Activated naive CD4-positive, alpha-beta T cell treated with anti-CD3 and anti-CD28 coated beads for 36 hours (primary cell): ENCODE data around the gene OR3A2. TPM values are rescaled to one million over a fixed set of nuclear protein-coding genes. Genes with fewer than 3 reads are reported as not detected.
"Not testable (repeated sequence)": the region's sequence is repeated elsewhere in the genome, so short reads cannot be mapped to it uniquely, and the experiment has no call there.

ENCODE experiments used
- CTCF ChIA-PET: fragments of 350-600 bp; sonication (Branson Sonifier 250); formaldehyde crosslinking; loops from one replicate; lab custom pipeline; 2021; ENCODE audit warnings: antibody characterized with exemption; lab: Charles Lee
- DNase-seq: peaks from one replicate; pipeline ENCODE4 v3.0.0-alpha.2; 2020
- H3K27ac Mint-ChIP-seq: one replicate; pipeline ENCODE4 v1.8.0; 2021; ENCODE audit warnings: mild to moderate bottlenecking, mixed read lengths
- H3K27me3 Mint-ChIP-seq: one replicate; pipeline ENCODE4 v1.8.0; 2021; ENCODE audit warnings: low read depth, mixed read lengths
- H3K36me3 Mint-ChIP-seq: one replicate; pipeline ENCODE4 v1.8.0; 2021; ENCODE audit warnings: low read depth, mixed read lengths
- H3K4me1 Mint-ChIP-seq: one replicate; pipeline ENCODE4 v1.8.0; 2021; ENCODE audit warnings: low read depth, mixed read lengths
- H3K4me3 Mint-ChIP-seq: one replicate; pipeline ENCODE4 v1.8.0; 2021; ENCODE audit warnings: mild to moderate bottlenecking, moderate library complexity, mixed read lengths
- H3K9me3 Mint-ChIP-seq: one replicate; pipeline ENCODE4 v1.8.0; 2021; ENCODE audit warnings: mixed read lengths
- intact Hi-C: fragments of 100-400 bp; cut with micrococcal nuclease; formaldehyde crosslinking; loops from one replicate; pipeline ENCODE4 v1.15.1; 2023
- total RNA-seq, 2 experiments: library from RNA; stranded (reverse); gene quantifications; one replicate each; pipeline ENCODE4 v1.2.3, GENCODE V29; 2021

Gene OR3A2
- total RNA-seq, result 1 to 10 TPM; 2.6 to 3.0 TPM

- peak within 1 kb of the TSS; percentile 21 for H3K27ac Mint-ChIP-seq
- H3K4me3 Mint-ChIP-seq, result peak within 1 kb of the TSS; percentile 72
- peak; percentile 31 for DNase-seq
- H3K36me3 Mint-ChIP-seq, result no peaks in the 10 kb centered on the region
- CTCF ChIA-PET, result no interaction called here
- H3K4me1 Mint-ChIP-seq, result no peaks in the 10 kb centered on the region
- peaks cover 21% of the 10 kb centered on the region for H3K27me3 Mint-ChIP-seq
- intact Hi-C loops, result no loop called here
- H3K9me3 Mint-ChIP-seq, result no peaks in the 10 kb centered on the region
These were observed at the start of gene OR3A2 for GRCh38 chr17:3385869-3386816. TSS of gene OR3A2 (minus strand) at chr17:3386308.

GRCh38 chr17:3433741-3434140 lies 47.6 kb upstream of the OR3A2 start, which contains the start of gene OR1E2:
TSS of gene OR1E2 (minus strand) at chr17:3433841. CDS start at chr17:3433841, 0 bp downstream.
- Mint-ChIP-seq H3K36me3 (no peaks in the 10 kb centered on the region), H3K27ac (no peak within 1 kb of the TSS), H3K27me3 (peaks cover 5% of the 10 kb centered on the region), H3K4me3 (no peak within 1 kb of the TSS), H3K9me3 (no peaks in the 10 kb centered on the region), H3K4me1 (no peaks in the 10 kb centered on the region)
- intact Hi-C loops, result no loop called here
- no peak for DNase-seq
- CTCF ChIA-PET, result no interaction called here

DNA sequence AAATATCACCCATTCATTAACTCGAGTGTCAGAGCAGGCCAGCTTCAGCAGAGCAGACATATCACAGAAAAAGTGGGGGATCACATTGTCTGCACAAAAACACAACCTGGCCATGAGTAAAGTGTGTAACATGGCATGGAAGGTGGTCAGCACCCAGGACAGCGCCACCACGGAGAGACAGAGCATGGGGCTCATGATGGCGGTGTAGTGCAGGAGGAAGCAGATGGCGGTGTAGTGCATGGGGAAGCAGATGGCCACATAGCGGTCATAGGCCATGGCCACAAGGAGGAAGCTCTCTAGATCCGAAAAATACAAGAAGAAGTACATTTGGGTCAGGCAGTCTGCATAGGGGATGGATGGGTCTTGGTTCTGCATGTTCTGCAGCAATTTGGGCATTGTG lies 47.1 kb upstream of the OR3A2 start:
- intact Hi-C loops, H3K4me1 Mint-ChIP-seq: not testable (repeated sequence)
- peak; percentile 51 for DNase-seq

DNA sequence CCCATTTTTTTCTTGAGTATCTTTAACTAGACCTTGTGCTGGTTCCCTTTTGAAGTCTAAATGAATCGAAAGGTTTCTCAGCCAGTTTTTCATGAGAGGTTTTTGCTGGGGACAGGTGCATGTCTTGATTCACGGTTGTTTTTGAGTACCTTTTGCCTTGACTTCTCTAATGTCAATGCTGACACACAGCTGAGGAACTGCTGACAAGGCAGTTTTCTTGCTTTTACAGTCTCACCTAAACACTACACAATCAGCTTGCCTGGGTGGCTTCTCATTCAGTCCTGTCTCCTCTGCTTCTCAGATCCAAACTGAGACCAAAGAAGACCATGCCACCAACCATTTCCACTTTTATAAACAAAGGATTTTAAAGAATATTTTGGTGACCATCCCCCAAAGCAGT lies 32.1 kb upstream of the OR3A2 start:
- Mint-ChIP-seq H3K27ac (no peak overlapping the region), H3K4me3 (no peak overlapping the region), H3K27me3 (peaks cover 14% of the 10 kb centered on the region), H3K4me1 (no peaks in the 10 kb centered on the region), H3K36me3 (no peaks in the 10 kb centered on the region), H3K9me3 (no peaks in the 10 kb centered on the region)
- no peak for DNase-seq
- intact Hi-C loops, result no loop called here
- CTCF ChIA-PET, result no interaction called here

More for the DNA sequence above, 47.1 kb upstream of the OR3A2 start:
- H3K27me3 Mint-ChIP-seq, CTCF ChIA-PET, H3K4me3 Mint-ChIP-seq, H3K9me3 Mint-ChIP-seq, H3K27ac Mint-ChIP-seq, H3K36me3 Mint-ChIP-seq: not testable (repeated sequence)

- Mint-ChIP-seq H3K4me1 (no peaks in the 10 kb centered on the region), H3K27me3 (peaks cover 19% of the 10 kb centered on the region), H3K4me3 (no peak overlapping the region), H3K36me3 (no peaks in the 10 kb centered on the region), H3K9me3 (no peaks in the 10 kb centered on the region), H3K27ac (no peak overlapping the region)
- CTCF ChIA-PET, result interaction anchor here (0.6 kb wide), 1 partner anchor 566 kb away, joined by 4 read pairs; no protein-coding TSS in a partner anchor
- DNase-seq, result no peak
- intact Hi-C loops, result no loop called here
These were observed 29.5 kb upstream of the OR3A2 start for GRCh38 chr17:3415610-3416009.

GRCh38 chr17:3412216-3412615 lies 26.1 kb upstream of the OR3A2 start:
- CTCF ChIA-PET, intact Hi-C loops, H3K9me3 Mint-ChIP-seq, H3K4me1 Mint-ChIP-seq, DNase-seq, H3K27ac Mint-ChIP-seq, H3K36me3 Mint-ChIP-seq, H3K4me3 Mint-ChIP-seq: not testable (repeated sequence)
- peaks cover 25% of the 10 kb centered on the region for H3K27me3 Mint-ChIP-seq

GRCh38 chr17:3411070-3411469 lies 25.0 kb upstream of the OR3A2 start, which contains the start of gene OR3A3:
TSS of gene OR3A3 (plus strand) at chr17:3411370.
- Mint-ChIP-seq H3K27ac (no peak within 1 kb of the TSS), H3K4me1 (no peaks in the 10 kb centered on the region), H3K27me3 (peaks cover 30% of the 10 kb centered on the region), H3K4me3 (no peak within 1 kb of the TSS), H3K36me3 (peaks cover 5% of the 10 kb centered on the region), H3K9me3 (peaks cover 13% of the 10 kb centered on the region)
- CTCF ChIA-PET, result interaction anchor here (0.6 to 0.9 kb wide), 2 partner anchors 32 to 286 kb away, joined by 3 read pairs; no protein-coding TSS in a partner anchor
- no peak for DNase-seq
- intact Hi-C loops, result no loop called here

- not testable (repeated sequence) for H3K27ac Mint-ChIP-seq, DNase-seq
These were observed 17.7 kb upstream of the OR3A2 start for GRCh38 chr17:3403856-3404255.

GRCh38 chr17:3401786-3402185 lies 15.7 kb upstream of the OR3A2 start:
- Mint-ChIP-seq H3K27ac (no peak overlapping the region), H3K27me3 (peaks cover 7% of the 10 kb centered on the region), H3K9me3 (peaks cover 4% of the 10 kb centered on the region), H3K4me1 (no peaks in the 10 kb centered on the region), H3K4me3 (no peak overlapping the region), H3K36me3 (no peaks in the 10 kb centered on the region)
- intact Hi-C loops, result no loop called here
- CTCF ChIA-PET, result no interaction called here
- no peak for DNase-seq

More at GRCh38 chr17:3403856-3404255, 17.7 kb upstream of the OR3A2 start:
- Mint-ChIP-seq H3K9me3 (peaks cover 13% of the 10 kb centered on the region), H3K27me3 (peaks cover 13% of the 10 kb centered on the region)
- H3K36me3 Mint-ChIP-seq, H3K4me3 Mint-ChIP-seq, H3K4me1 Mint-ChIP-seq, intact Hi-C loops, CTCF ChIA-PET: not testable (repeated sequence)

- no peak for DNase-seq
- no peak overlapping the region for H3K4me3 Mint-ChIP-seq
- CTCF ChIA-PET, result no interaction called here
- H3K4me1 Mint-ChIP-seq, result no peaks in the 10 kb centered on the region
- peaks cover 11% of the 10 kb centered on the region for H3K27me3 Mint-ChIP-seq
- H3K36me3 Mint-ChIP-seq, result no peaks in the 10 kb centered on the region
- H3K9me3 Mint-ChIP-seq, result no peaks in the 10 kb centered on the region
- intact Hi-C loops, result no loop called here
- no peak overlapping the region for H3K27ac Mint-ChIP-seq
These were observed 13.9 kb upstream of the OR3A2 start for GRCh38 chr17:3400055-3400454.

DNA sequence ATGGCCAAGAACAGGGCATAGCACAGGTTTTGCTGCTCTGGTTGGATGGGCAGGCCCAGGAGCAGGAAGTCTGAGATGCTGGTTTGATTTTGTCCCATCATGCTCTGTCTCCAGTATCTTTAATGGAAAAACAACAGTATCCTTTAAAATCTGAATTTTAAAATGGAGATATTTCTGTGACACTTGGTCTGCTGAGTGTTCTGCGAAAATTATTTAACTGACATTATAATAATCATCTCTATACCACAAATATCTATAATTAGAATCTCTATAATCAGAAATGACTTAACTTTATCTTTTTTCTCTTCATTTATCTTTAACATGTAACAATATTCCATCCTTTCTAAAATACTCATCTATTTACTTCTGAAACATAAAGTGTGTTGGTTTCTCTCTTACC lies 12.2 kb upstream of the OR3A2 start, which contains the start of gene OR1E1:
Gene OR1E1 (minus strand): TSS at position 101 of the 400 bp plus-strand sequence. CDS start 0 bp downstream, at position 101.
- Mint-ChIP-seq H3K36me3 (no peaks in the 10 kb centered on the region), H3K9me3 (no peaks in the 10 kb centered on the region), H3K27me3 (peaks cover 15% of the 10 kb centered on the region), H3K4me1 (no peaks in the 10 kb centered on the region), H3K27ac (no peak within 1 kb of the TSS), H3K4me3 (no peak within 1 kb of the TSS)
- CTCF ChIA-PET, result no interaction called here
- intact Hi-C loops, result no loop called here
- no peak for DNase-seq

DNA sequence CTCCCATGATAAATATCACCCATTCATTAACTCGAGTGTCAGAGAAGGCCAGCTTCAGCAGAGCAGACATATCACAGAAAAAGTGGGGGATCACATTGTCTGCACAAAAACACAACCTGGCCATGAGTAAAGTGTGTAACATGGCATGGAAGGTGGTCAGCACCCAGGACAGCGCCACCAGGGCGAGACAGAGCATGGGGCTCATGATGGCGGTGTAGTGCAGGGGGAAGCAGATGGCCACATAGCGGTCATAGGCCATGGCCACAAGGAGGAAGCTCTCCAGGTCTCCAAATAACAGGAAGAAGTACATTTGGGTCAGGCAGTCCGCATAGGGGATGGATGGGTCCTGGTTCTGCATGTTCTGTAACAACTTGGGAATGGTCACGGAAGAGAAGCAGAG lies 11.7 kb upstream of the OR3A2 start:
- H3K9me3 Mint-ChIP-seq, CTCF ChIA-PET, H3K36me3 Mint-ChIP-seq, H3K4me1 Mint-ChIP-seq, H3K27ac Mint-ChIP-seq, H3K4me3 Mint-ChIP-seq, intact Hi-C loops: not testable (repeated sequence)
- DNase-seq, result peak; percentile 22
- H3K27me3 Mint-ChIP-seq, result peaks cover 15% of the 10 kb centered on the region

DNA sequence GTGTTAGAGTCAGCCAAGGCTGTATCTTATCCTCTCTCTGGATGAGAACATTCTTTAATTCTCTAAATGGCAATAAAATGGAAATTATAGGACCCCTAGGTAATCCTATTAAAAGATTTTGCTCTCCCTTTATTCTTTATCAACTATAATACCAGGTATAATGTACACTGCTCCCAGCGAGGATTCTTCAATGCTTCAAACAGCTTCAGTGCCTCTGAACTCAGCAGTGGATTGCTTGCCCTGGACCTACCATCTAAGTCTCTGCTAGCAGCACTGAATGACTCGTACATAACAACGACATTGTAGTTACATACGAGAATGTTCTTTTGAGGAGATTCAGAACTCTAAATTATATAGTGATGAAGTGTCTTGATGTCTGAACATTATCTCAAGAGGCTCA lies 3.7 kb upstream of the OR3A2 start:
- Mint-ChIP-seq H3K4me3 (no peak overlapping the region), H3K27ac (no peak overlapping the region), H3K36me3 (no peaks in the 10 kb centered on the region), H3K27me3 (peaks cover 22% of the 10 kb centered on the region), H3K4me1 (no peaks in the 10 kb centered on the region), H3K9me3 (no peaks in the 10 kb centered on the region)
- CTCF ChIA-PET, result no interaction called here
- no peak for DNase-seq
- intact Hi-C loops, result no loop called here
